Limb (tissue), 2 donors: Measurements from ENCODE around the gene SKI.
A peak's percentile ranks its signal among the peaks of the same experiment; 100 is the strongest.

ENCODE experiments used
- DNase-seq, 2 donors: peaks; one replicate each; pipeline ENCODE4 v3.0.0-alpha.2; 2016; ENCODE audit errors: extremely low spot score in 2 of 2

Gene SKI

GRCh38 chr1:2337501-2337900 is 109.4 kb downstream of the SKI start:
- DNase-seq = no peak

- no peak for DNase-seq
These were observed 111.3 kb downstream of the SKI start for GRCh38 chr1:2339206-2340085.

GRCh38 chr1:2340086-2340917 is 112.2 kb downstream of the SKI start:
- no peak for DNase-seq

- no peak for DNase-seq
These were observed 112.8 kb downstream of the SKI start for GRCh38 chr1:2340918-2341254.

GRCh38 chr1:2341706-2342383 is 113.7 kb downstream of the SKI start:
- DNase-seq = no peak

GRCh38 chr1:2342384-2343022 is 114.4 kb downstream of the SKI start:
- DNase-seq = no peak

- no peak for DNase-seq
These were observed 115.2 kb downstream of the SKI start for GRCh38 chr1:2343023-2343935.

- no peak for DNase-seq
These were observed 116.1 kb downstream of the SKI start for GRCh38 chr1:2344121-2344681.

- no peak for DNase-seq
These were observed 116.7 kb downstream of the SKI start for GRCh38 chr1:2344744-2345296.

- DNase-seq = peak in 1 of 2 donors; percentile 24
These were observed 117.4 kb downstream of the SKI start for GRCh38 chr1:2345297-2346075.

- peak in 1 of 2 donors; percentile 28 for DNase-seq
These were observed 118.7 kb downstream of the SKI start for GRCh38 chr1:2346691-2347408.

- peak in 1 of 2 donors; percentile 22 for DNase-seq
These were observed 119.3 kb downstream of the SKI start for GRCh38 chr1:2347409-2347785.

GRCh38 chr1:2347896-2348295 is 119.8 kb downstream of the SKI start:
- no peak for DNase-seq

GRCh38 chr1:2348346-2349325 is 120.5 kb downstream of the SKI start:
- no peak for DNase-seq

GRCh38 chr1:2349806-2350205 is 121.7 kb downstream of the SKI start:
- DNase-seq = no peak

GRCh38 chr1:2350501-2350900 is 122.4 kb downstream of the SKI start:
- DNase-seq = no peak
